HG03354 (cell line): Measurements from ENCODE around the gene SIRPG.

ENCODE experiments used
- ATAC-seq: cut with Tn5 transposase; IDR thresholded peaks from one replicate; pipeline ENCODE4 v1.9.1; 2021; ENCODE audit warnings: mild to moderate bottlenecking; ENCODE audit not compliant: unreplicated experiment, poor library complexity, severe bottlenecking

SIRPG gene

GRCh38 chr20:1673424-1673823 lies 15.8 kb upstream of the SIRPG start:
- ATAC-seq, result no peak

DNA sequence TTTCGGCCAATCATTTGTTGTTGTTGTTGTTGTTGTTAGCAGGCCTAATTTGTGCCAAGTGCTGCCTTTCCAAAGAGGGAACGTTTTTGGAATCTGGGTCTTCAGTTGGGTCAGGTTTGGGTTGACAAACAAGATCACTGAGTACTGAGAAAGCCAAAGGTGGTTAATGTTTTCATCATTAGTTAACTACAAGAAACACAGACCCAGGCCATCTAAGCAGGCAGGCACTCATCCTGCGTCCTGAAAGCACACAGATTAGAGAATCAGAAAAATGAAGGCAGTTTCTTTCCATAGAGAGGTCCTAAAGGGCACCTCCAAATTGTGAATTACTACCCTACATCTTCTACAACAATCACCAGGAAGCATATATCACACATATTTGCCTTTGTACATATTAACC lies 15.1 kb upstream of the SIRPG start:
- ATAC-seq, result no peak

GRCh38 chr20:1671891-1672669 lies 14.5 kb upstream of the SIRPG start:
- no peak for ATAC-seq

GRCh38 chr20:1669304-1669703 lies 11.7 kb upstream of the SIRPG start:
- no peak for ATAC-seq

- ATAC-seq, result no peak
These were observed 10.0 kb upstream of the SIRPG start for GRCh38 chr20:1667502-1668085.

- ATAC-seq, result no peak
These were observed 9.2 kb upstream of the SIRPG start for GRCh38 chr20:1666802-1667201.

DNA sequence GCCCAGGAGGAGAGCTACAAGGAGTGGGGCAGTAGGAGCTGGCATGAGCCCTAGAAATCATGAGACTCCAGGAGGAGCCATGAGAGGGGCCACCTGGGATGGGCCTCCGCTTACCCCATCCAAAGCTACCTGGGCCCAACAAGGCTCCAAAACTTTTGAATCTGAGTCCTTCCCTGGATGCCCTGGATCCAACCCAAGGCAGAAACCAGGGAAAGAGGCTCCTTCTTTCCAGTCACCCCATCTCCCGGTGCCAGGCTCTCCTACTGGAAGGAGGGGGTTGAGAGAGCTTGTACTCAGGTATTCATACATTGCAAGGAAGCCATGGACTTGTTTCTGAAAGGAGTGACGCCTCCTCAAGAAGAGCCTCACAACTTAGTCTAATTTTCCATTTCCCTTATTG lies 7.8 kb upstream of the SIRPG start:
- no peak for ATAC-seq

- ATAC-seq, result no peak
These were observed 7.3 kb upstream of the SIRPG start for GRCh38 chr20:1664911-1665310.

- ATAC-seq, result no peak
These were observed 6.3 kb upstream of the SIRPG start for GRCh38 chr20:1663917-1664316.

GRCh38 chr20:1661542-1662299 lies 4.1 kb upstream of the SIRPG start:
- no peak for ATAC-seq

DNA sequence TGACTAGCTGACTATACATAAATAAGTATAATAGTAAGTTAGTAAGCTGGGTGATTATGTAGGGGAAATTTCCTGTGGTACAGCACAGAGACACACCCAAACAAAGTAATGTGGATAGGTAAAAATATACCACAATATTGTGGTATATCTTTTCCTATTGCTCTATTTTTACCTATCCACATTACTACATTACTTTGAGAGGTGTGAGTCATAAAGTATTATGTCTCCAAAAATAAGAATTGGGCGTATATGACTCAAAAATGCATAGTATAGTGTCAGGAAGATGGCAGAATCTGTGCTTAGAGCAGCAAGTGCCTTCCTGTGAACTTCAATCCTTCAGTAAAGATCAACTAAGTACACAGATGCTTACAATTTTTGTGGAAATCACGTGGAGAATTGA lies 2.7 kb upstream of the SIRPG start:
- ATAC-seq, result no peak

DNA sequence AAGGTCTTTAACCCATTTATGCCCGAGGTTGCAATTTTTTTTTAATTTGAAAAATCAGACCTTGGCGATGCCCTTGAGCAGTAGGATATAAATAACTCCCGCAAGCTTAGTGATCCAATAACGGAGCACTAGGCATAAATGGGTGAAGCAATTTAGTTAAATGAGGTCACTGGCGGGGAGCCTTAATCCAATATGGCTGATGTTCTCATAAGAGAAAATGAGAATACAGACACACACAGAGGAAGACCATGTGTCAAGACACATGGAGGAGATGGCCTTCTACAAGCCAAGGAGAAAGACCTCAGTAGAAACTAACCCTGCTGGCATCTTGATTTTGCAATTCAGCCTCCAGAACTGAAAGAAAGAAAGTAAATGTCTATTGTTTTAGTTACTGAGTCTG lies 735 bp downstream of the SIRPG start:
- no peak for ATAC-seq

GRCh38 chr20:1654996-1655395 lies 2.6 kb downstream of the SIRPG start:
- ATAC-seq, result no peak

DNA sequence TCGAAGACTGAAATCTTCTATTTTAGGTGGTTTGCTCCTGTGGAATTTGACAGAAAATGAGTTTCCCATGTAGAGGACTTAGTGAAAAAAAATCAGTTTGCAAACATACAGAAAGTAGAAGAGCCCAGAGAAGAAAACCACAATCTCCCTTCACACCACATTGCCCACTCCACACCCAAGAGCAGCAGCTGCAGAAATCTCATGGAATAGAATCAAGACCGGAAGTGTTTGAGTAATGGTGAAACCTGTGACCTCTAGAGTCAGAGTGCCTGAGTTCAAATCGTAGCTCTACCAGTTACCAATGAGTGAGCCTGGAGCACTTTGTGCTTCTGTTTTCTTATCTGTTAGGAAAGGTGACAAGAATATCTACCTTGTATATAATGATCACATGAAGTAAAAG lies 4.6 kb downstream of the SIRPG start:
- ATAC-seq, result no peak

GRCh38 chr20:1652104-1652503 lies 5.5 kb downstream of the SIRPG start:
- ATAC-seq, result no peak

GRCh38 chr20:1651268-1652058 lies 6.1 kb downstream of the SIRPG start:
- ATAC-seq, result no peak

- no peak for ATAC-seq
These were observed 9.5 kb downstream of the SIRPG start for GRCh38 chr20:1648101-1648500.

DNA sequence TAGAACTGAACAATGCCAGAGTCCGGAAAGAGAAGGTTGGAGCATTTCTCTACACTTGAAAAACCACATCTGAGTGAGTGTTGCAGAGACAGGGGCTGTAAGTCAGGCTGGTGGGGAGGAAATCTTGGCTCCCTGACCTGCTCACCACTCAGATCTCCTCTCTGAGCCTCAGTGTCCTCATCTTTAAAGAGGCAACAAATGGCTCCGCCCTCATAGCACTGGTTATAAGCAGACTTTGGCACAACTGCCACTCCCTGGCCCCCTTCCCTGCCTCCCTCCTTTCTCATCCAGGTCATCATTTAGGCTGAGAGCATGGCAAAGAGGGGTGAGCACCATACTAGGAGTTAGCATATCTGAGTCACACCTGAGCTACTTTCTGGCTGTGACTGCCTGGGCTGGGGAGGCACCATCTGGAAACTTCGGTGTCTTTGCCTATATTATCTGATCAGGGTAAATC lies 10.6 kb downstream of the SIRPG start:
- no peak for ATAC-seq

DNA sequence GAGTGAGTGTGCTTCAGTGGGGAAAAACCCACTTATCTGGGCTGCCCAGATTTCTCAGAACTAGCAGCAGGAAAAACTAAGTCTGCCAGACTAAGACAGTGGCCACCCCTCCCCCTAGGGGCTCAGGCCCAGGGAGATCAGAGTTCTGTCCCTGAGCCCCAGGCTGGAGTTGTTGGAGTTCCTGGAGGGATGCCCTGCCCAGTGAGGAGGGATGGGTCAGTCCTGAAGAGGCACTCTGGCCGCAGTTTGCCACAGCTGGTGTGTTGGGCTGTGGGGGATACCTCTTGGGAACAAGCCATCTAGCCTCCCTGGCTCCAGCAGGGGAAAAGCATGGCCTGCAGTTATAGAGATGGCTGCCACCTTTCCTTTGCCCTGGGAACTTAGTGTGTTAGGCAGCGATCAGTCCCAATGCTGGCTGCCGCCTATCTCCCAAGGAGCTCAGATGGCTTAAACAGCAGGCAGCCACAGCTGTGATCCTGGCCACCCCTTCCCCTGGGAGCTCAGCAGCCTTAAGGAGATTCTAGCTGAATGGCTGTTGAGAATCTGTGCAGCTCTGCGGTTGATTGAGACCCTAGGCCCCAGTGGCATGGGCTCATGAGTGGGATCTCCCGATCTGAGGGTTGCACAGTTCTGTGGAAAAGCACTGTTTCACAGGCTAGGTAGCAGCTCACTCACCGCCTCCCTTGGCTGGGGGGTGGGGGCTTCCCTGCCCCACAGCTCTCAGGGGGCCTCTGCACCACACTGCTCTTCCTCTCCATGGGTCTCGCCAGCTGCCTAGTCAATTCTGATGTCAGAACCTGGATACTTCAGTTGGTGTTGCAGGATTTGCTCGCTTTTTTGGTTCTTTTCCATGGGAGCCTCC lies 13.2 kb downstream of the SIRPG start:
- no peak for ATAC-seq
